ENCODE data around the gene FCMR.

FCMR gene

GRCh38 chr1:206949641-206950040 lies 27.9 kb upstream of the FCMR start:
- H3K79me2 ChIP-seq (ENCODE audit: insufficient read depth, low read length), result no peaks in the 10 kb centered on the region
- no peaks in the 10 kb centered on the region for H3K4me1 ChIP-seq (ENCODE audit: insufficient read depth, low read length, poor library complexity, severe bottlenecking)
- no peaks in the 10 kb centered on the region for H3K27me3 ChIP-seq (ENCODE audit: insufficient read depth, low read length, poor library complexity, severe bottlenecking)
- H3K36me3 ChIP-seq (ENCODE audit: insufficient read depth, low read length), result no peaks in the 10 kb centered on the region
- no peak overlapping the region for H2AFZ ChIP-seq (ENCODE audit: low read length)
- H4K20me1 ChIP-seq (ENCODE audit: insufficient read depth, low read length, poor library complexity, severe bottlenecking), result no peaks in the 10 kb centered on the region
- no peaks in the 10 kb centered on the region for H3K9me3 ChIP-seq (ENCODE audit: insufficient read depth, low read depth, low read length)
- no peak overlapping the region for H3K4me3 ChIP-seq (ENCODE audit: low read length, poor library complexity, severe bottlenecking)
- H3K4me2 ChIP-seq (ENCODE audit: low read depth, low read length, poor library complexity, severe bottlenecking), result no peak overlapping the region
- H3K9ac ChIP-seq (ENCODE audit: low read depth, low read length, poor library complexity, severe bottlenecking), result no peak overlapping the region
- TF ChIP-seq CTCF (conservative IDR thresholded peaks at IDR 0.05; ENCODE audit: low read length), result no peak
- TF ChIP-seq EZH2phosphoT487 (IDR thresholded peaks at IDR 0.05; ENCODE audit: borderline replicate concordance), result no peak
- H3F3A ChIP-seq (ENCODE audit: low read depth), result no peaks in the 10 kb centered on the region
- no peaks in the 10 kb centered on the region for H3K9me2 ChIP-seq (replicated peaks; ENCODE audit: low read depth, low read length)

GRCh38 chr1:206949208-206949607 lies 27.5 kb upstream of the FCMR start:
- Histone ChIP-seq H3K4me1 (ENCODE audit: insufficient read depth, low read length, poor library complexity, severe bottlenecking) (no peaks in the 10 kb centered on the region), H3K36me3 (ENCODE audit: insufficient read depth, low read length) (no peaks in the 10 kb centered on the region), H4K20me1 (ENCODE audit: insufficient read depth, low read length, poor library complexity, severe bottlenecking) (no peaks in the 10 kb centered on the region), H3K79me2 (ENCODE audit: insufficient read depth, low read length) (no peaks in the 10 kb centered on the region), H3K4me3 (ENCODE audit: low read length, poor library complexity, severe bottlenecking) (no peak overlapping the region), H3K27me3 (ENCODE audit: insufficient read depth, low read length, poor library complexity, severe bottlenecking) (no peaks in the 10 kb centered on the region), H2AFZ (ENCODE audit: low read length) (no peak overlapping the region), H3K9me3 (ENCODE audit: insufficient read depth, low read depth, low read length) (no peaks in the 10 kb centered on the region), H3F3A (ENCODE audit: low read depth) (no peaks in the 10 kb centered on the region), H3K4me2 (ENCODE audit: low read depth, low read length, poor library complexity, severe bottlenecking) (no peak overlapping the region), H3K9ac (ENCODE audit: low read depth, low read length, poor library complexity, severe bottlenecking) (no peak overlapping the region), H3K9me2 (replicated peaks; ENCODE audit: low read depth, low read length) (no peaks in the 10 kb centered on the region)
- TF ChIP-seq CTCF (conservative IDR thresholded peaks at IDR 0.05; ENCODE audit: low read length) (no peak), EZH2phosphoT487 (IDR thresholded peaks at IDR 0.05; ENCODE audit: borderline replicate concordance) (no peak)

- Histone ChIP-seq H3K9me3 (ENCODE audit: insufficient read depth, low read depth, low read length) (no peaks in the 10 kb centered on the region), H3K9ac (ENCODE audit: low read depth, low read length, poor library complexity, severe bottlenecking) (no peak overlapping the region), H3F3A (ENCODE audit: low read depth) (no peaks in the 10 kb centered on the region), H3K27me3 (ENCODE audit: insufficient read depth, low read length, poor library complexity, severe bottlenecking) (no peaks in the 10 kb centered on the region), H4K20me1 (ENCODE audit: insufficient read depth, low read length, poor library complexity, severe bottlenecking) (no peaks in the 10 kb centered on the region), H3K36me3 (ENCODE audit: insufficient read depth, low read length) (no peaks in the 10 kb centered on the region), H3K9me2 (replicated peaks; ENCODE audit: low read depth, low read length) (no peaks in the 10 kb centered on the region), H3K4me3 (ENCODE audit: low read length, poor library complexity, severe bottlenecking) (no peak overlapping the region), H3K4me2 (ENCODE audit: low read depth, low read length, poor library complexity, severe bottlenecking) (no peak overlapping the region), H2AFZ (ENCODE audit: low read length) (no peak overlapping the region), H3K4me1 (ENCODE audit: insufficient read depth, low read length, poor library complexity, severe bottlenecking) (no peaks in the 10 kb centered on the region), H3K79me2 (ENCODE audit: insufficient read depth, low read length) (no peaks in the 10 kb centered on the region)
- TF ChIP-seq EZH2phosphoT487 (IDR thresholded peaks at IDR 0.05; ENCODE audit: borderline replicate concordance) (no peak), CTCF (conservative IDR thresholded peaks at IDR 0.05; ENCODE audit: low read length) (no peak)
These were observed 25.5 kb upstream of the FCMR start for GRCh38 chr1:206947255-206947654.

Measured in Loucy (cell line).